Bronchial epithelial cell (primary cell): ENCODE measurements around the gene SLC16A4. TPM values are rescaled to one million over a fixed set of nuclear protein-coding genes. Genes with fewer than 3 reads are reported as not detected.

Source experiments
- DNase-seq: peaks from one replicate; pipeline ENCODE4 v3.0.0-alpha.2; 2010; ENCODE audit warnings: low read depth
- FAIRE-seq: peaks from 2 replicates; lab custom pipeline; 2011; peaks lifted over from hg19 to GRCh38; lab: Jason Lieb, UNC
- H3K27me3 ChIP-seq: 2 replicates; pipeline ENCODE4 v1.5.1; 2011; ENCODE audit warnings: low read length; ENCODE audit not compliant: control insufficient read depth, insufficient read depth
- H3K36me3 ChIP-seq: 2 replicates; pipeline ENCODE4 v1.5.1; 2011; ENCODE audit warnings: low read length; ENCODE audit not compliant: control insufficient read depth, insufficient read depth
- H3K4me3 ChIP-seq: 2 replicates; pipeline ENCODE4 v1.5.1; 2011; ENCODE audit warnings: mild to moderate bottlenecking, low read depth, low read length, control low read depth
- total RNA-seq: library from RNA; depleted of rRNA; stranded (reverse); fragments of >200 nt; gene quantifications from 2 replicates; pipeline ENCODE4 v1.2.1, GENCODE V29; 2014
- TF ChIP-seq, protein P1 (sequence below): IDR thresholded peaks from 2 replicates; pipeline ENCODE4 v1.5.1; 2011; ENCODE audit warnings: mild to moderate bottlenecking, moderate library complexity, low read length, control low read depth, inconsistent platforms; ENCODE audit not compliant: insufficient read depth, severe bottlenecking

The SLC16A4 gene
- total RNA-seq, 1 donor from 2014 or later: 34.2 TPM

DNA sequence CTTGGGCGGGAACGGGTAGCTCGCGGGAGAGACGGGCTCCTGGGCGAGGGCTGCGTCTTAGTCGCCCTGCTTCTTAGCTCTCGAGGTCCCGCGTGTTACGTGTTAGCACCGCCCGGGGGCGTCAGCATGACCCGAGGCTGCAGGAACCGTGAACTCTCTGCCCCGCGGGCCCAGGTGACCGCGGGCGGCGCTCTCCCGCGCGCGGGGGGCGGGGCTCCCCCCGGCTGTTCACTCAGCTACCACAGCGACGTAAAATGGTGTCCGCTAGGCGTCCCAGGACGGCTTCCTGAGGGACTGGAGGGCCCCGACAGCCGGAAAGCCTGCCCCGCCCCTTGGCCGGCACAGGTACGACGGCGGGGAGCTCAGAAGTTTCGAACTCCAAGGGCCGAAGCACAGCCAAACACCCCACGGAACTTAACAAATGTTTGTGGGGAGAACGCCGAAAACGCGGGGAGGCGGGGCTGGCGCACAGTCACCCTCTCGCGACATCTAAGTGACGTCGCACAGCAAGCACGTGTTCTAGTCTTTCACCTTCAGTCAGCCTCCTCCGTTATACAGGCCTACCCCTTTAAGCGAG is 52.4 kb downstream of the SLC16A4 start:
- DNase-seq: no peak
- peak overlapping the region; percentile 69 for H3K4me3 ChIP-seq
- peak; percentile 77 for FAIRE-seq
- H3K27me3 ChIP-seq: no peaks in the 10 kb centered on the region
- peaks cover 15% of the 10 kb centered on the region for H3K36me3 ChIP-seq
- TF ChIP-seq, protein P1, sequence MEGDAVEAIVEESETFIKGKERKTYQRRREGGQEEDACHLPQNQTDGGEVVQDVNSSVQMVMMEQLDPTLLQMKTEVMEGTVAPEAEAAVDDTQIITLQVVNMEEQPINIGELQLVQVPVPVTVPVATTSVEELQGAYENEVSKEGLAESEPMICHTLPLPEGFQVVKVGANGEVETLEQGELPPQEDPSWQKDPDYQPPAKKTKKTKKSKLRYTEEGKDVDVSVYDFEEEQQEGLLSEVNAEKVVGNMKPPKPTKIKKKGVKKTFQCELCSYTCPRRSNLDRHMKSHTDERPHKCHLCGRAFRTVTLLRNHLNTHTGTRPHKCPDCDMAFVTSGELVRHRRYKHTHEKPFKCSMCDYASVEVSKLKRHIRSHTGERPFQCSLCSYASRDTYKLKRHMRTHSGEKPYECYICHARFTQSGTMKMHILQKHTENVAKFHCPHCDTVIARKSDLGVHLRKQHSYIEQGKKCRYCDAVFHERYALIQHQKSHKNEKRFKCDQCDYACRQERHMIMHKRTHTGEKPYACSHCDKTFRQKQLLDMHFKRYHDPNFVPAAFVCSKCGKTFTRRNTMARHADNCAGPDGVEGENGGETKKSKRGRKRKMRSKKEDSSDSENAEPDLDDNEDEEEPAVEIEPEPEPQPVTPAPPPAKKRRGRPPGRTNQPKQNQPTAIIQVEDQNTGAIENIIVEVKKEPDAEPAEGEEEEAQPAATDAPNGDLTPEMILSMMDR: peak; percentile 63

DNA sequence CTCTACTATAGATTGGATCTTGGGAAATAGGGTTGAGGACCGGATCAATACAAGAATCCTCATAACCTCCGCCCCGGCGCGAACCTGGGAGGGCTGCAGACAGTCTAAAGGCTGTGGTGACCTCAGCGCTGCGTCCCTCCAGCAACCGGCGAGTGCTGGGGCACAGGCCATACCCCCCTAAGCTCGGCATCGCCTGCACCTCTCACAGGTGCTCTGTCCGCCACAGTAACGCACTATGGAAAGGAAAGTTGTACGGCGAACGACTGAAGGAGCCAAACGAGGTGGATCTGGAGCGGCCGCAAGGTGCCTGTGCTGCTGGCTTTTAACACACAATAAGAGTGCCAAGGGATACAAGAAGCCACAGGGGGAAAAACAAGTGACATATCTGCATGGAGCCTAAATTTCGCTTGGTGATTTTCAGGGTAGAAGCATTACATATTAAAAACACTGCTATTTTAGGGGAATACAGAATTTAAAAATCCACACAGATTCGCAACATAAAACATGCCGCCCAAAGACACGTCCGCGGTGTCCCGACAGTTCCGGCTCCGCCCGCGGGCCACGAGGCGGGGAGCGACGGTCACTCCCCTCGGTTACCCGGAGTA is 53.0 kb downstream of the SLC16A4 start:
- TF ChIP-seq, protein P1: no peak
- DNase-seq (no peak), FAIRE-seq (no peak)
- Histone ChIP-seq H3K36me3 (peaks cover 15% of the 10 kb centered on the region), H3K4me3 (peak overlapping the region; percentile 69), H3K27me3 (no peaks in the 10 kb centered on the region)

DNA sequence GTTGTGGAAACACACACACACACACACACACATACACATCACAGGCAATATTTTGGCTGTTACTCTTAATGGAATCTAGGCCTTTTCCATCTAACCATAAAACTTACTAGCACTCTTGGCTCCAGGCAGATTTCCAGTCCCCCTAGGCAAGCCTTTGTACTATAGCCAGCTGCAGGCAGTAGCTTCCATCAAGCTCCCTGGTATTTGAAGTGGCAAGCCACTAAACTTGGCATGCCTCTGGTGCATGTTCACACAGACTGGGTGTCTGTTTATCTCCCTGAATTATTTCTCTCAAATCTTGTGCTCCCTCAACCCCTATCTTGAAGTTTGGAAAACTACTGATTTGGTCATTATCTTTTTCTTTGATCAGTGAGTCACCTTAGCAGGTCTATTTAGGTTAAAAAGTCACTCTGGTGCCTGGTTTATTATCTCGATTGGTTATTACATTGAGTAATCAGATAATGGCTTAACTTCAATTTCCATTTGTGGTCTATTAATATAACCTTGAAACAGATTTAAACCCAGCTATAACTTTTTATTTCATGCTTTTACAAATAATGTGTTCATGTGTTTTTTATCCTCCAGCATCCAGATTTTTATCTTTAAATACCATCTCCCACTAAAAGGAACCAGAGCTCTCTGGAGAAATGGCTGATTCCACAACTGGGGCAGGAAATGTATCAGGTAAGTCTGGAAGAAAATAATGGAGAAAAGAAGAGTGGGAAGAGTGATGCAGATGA is 54.4 kb downstream of the SLC16A4 start:
- TF ChIP-seq, protein P1: no peak
- H3K36me3 ChIP-seq: peaks cover 10% of the 10 kb centered on the region
- H3K4me3 ChIP-seq: no peak overlapping the region
- FAIRE-seq (no peak), DNase-seq (no peak)
- no peaks in the 10 kb centered on the region for H3K27me3 ChIP-seq

DNA sequence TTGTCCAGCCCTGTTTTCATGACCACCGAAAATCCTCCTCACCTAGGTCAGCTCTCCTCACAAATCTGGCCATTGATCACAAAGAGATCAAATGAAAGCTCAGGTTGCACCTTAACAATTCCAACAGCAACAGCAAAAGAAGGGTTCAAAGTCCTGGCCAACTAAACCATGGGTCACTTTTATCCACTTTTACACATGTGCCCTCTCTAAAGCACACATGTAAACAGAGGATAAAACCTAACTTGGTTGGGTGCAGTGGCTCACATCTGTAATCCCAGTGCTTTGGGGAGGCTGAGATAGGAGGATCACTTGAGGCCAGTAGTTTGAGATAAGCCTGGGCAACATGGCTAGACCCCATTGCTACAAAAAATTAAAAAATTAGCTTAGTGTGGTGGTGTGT is 55.6 kb downstream of the SLC16A4 start:
- Histone ChIP-seq H3K4me3 (no peak overlapping the region), H3K27me3 (no peaks in the 10 kb centered on the region), H3K36me3 (peaks cover under 1% of the 10 kb centered on the region)
- TF ChIP-seq, protein P1: no peak
- DNase-seq: no peak
- FAIRE-seq: no peak

DNA sequence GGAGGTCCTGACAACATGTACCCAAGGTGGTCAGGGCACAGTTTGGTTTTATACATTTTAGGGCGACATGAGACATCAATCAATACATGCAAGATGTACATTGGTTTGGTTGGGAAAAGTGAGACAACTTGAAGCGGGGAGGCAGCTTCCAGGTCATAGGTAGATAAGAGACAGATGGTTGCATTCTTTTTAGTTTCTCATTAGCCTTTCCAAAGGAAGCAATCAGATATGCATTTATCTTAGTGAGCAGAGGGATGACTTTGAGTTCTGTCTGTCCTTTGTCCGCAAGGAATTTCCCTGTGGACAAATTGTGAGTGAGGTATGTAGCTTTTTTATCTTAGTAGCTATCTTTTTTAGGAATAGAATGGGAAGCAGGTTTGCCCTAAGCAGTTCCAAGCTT is 62.1 kb downstream of the SLC16A4 start:
- Histone ChIP-seq H3K27me3 (no peaks in the 10 kb centered on the region), H3K4me3 (no peak overlapping the region), H3K36me3 (no peaks in the 10 kb centered on the region)
- DNase-seq (no peak), FAIRE-seq (no peak)
- TF ChIP-seq, protein P1: no peak
